A549 (cell line): ENCODE data around the gene VWA5B1. TPM values are rescaled to one million over a fixed set of nuclear protein-coding genes. Genes with fewer than 3 reads are reported as not detected.

Experiments
- ATAC-seq, 2 experiments: fragments of 200-7000 bp in 1 of 2; fragments of >200 bp in 1 of 2; cut with Nextera tagmentation in 1 of 2; cut with Tn5 transposase in 1 of 2; 3 replicates each; pipeline versions ENCODE4 v1.8.0 to v1.9.1; 2018 to 2020; ENCODE audit warnings: mild to moderate bottlenecking in 1 of 2, moderate library complexity in 1 of 2
- CTCF ChIA-PET: fragments of 300-600 bp; sonication (Branson Sonifier 250); formaldehyde crosslinking; extraction: SDS; loops from one replicate; lab custom pipeline; 2021; ENCODE audit warnings: antibody characterized with exemption, inconsistent platforms; lab: Yijun Ruan, JAX
- POLR2A ChIA-PET: fragments of 350-600 bp; formaldehyde crosslinking; extraction: SDS; loops from one replicate; lab custom pipeline; 2021; ENCODE audit warnings: antibody characterized with exemption, inconsistent platforms; lab: Yijun Ruan, JAX
- DNase-seq, 2 experiments: peaks; one replicate each; pipeline versions ENCODE4 v3.0.0 to v3.0.0-alpha.2; 2011 to 2016; ENCODE audit warnings: low read depth in 1 of 2, low spot score in 1 of 2
- FAIRE-seq: peaks from 2 replicates; lab custom pipeline; 2011; peaks lifted over from hg19 to GRCh38; lab: Jason Lieb, UNC
- H3K27ac ChIP-seq, 2 experiments: fragments of >200 bp; sonication (Bioruptor Twin); formaldehyde crosslinking; 3 replicates each; pipeline ENCODE4 v1.5.1; 2016 to 2017
- H3K4me1 ChIP-seq: fragments of >200 bp; sonication (Bioruptor Twin); formaldehyde crosslinking; 3 replicates; pipeline ENCODE4 v1.6.1; 2016
- H3K4me2 ChIP-seq: fragments of >200 bp; sonication (Bioruptor Twin); formaldehyde crosslinking; 3 replicates; pipeline ENCODE4 v1.6.1; 2016
- H3K4me3 ChIP-seq: fragments of >200 bp; sonication (Bioruptor Twin); formaldehyde crosslinking; 3 replicates; pipeline ENCODE4 v1.5.1; 2016
- H3K9me3 ChIP-seq: fragments of >200 bp; sonication (Bioruptor Twin); formaldehyde crosslinking; 3 replicates; pipeline ENCODE4 v1.6.1; 2016
- CEBPB ChIP-seq, 2 experiments: fragments of >200 bp in 1 of 2; sonication (Bioruptor Twin) in 1 of 2; formaldehyde crosslinking in 1 of 2; IDR thresholded peaks; 2 replicates each; pipeline ENCODE4 v1.6.1; 2012 to 2016
- EHMT2 ChIP-seq: fragments of 200-600 bp; sonication (generic); IDR thresholded peaks from 2 replicates; pipeline ENCODE4 v1.6.1; 2016; ENCODE audit warnings: antibody characterized with exemption, low read depth, mild to moderate bottlenecking, moderate library complexity
- ELK1 ChIP-seq: fragments of 150-350 bp; IDR thresholded peaks from 2 replicates; pipeline ENCODE4 v1.6.1; 2014; ENCODE audit warnings: low read depth, mild to moderate bottlenecking, low read length
- FOSL2 ChIP-seq, 2 experiments: fragments of 450-650 bp in 1 of 2; fragments of >200 bp in 1 of 2; sonication (Bioruptor Twin) in 1 of 2; formaldehyde crosslinking; IDR thresholded peaks; 2 replicates each; pipeline versions ENCODE4 v1.5.0 to v1.6.1; 2016 to 2020; ENCODE audit warnings: mild to moderate bottlenecking in 1 of 2, moderate library complexity in 1 of 2
- HDAC2 ChIP-seq: fragments of 200-600 bp; sonication (generic); IDR thresholded peaks from 2 replicates; pipeline ENCODE4 v1.6.1; 2016
- HEYL ChIP-seq: fragments of 250-450 bp; sonication (Bioruptor Pico); IDR thresholded peaks from 2 replicates; pipeline ENCODE4 v1.8.0; 2021; ENCODE audit warnings: mild to moderate bottlenecking, moderate library complexity
- HOXA7 ChIP-seq: fragments of 250-450 bp; sonication (Bioruptor Pico); IDR thresholded peaks from 2 replicates; pipeline ENCODE4 v1.5.0; 2020; ENCODE audit warnings: mild to moderate bottlenecking, moderate library complexity
- HOXB5 ChIP-seq: fragments of 250-450 bp; sonication (Bioruptor Pico); IDR thresholded peaks from 2 replicates; pipeline ENCODE4 v1.5.0; 2020; ENCODE audit warnings: mild to moderate bottlenecking, moderate library complexity
- JUNB ChIP-seq: fragments of >200 bp; sonication (Bioruptor Twin); formaldehyde crosslinking; IDR thresholded peaks from 2 replicates; pipeline ENCODE4 v1.6.1; 2016
- MAZ ChIP-seq: fragments of 150-350 bp; IDR thresholded peaks from 2 replicates; pipeline ENCODE4 v1.6.1; 2014; ENCODE audit warnings: antibody characterized with exemption, low read depth, low read length, borderline replicate concordance
- POLR2AphosphoS2 ChIP-seq: conservative IDR thresholded peaks from 2 replicates; pipeline ENCODE4 v1.6.1; 2012; ENCODE audit warnings: low read length, improper control_type of control experiment, inconsistent platforms
- RAD21 ChIP-seq, 2 experiments: fragments of >200 bp in 1 of 2; sonication (Bioruptor Twin) in 1 of 2; formaldehyde crosslinking in 1 of 2; IDR thresholded peaks in 1 of 2; conservative IDR thresholded peaks in 1 of 2; 2 replicates in 1 of 2; 3 replicates in 1 of 2; pipeline ENCODE4 v1.6.1; 2012 to 2018; ENCODE audit warnings: inconsistent platforms in 1 of 2
- RARB ChIP-seq: fragments of 250-450 bp; sonication (Bioruptor Pico); IDR thresholded peaks from 2 replicates; pipeline ENCODE4 v1.8.0; 2021; ENCODE audit warnings: mild to moderate bottlenecking, moderate library complexity
- SREBF2 ChIP-seq: fragments of 450-650 bp; IDR thresholded peaks from 2 replicates; pipeline ENCODE4 v1.6.1; 2014; ENCODE audit warnings: mild to moderate bottlenecking, moderate library complexity
- TFCP2L1 ChIP-seq: fragments of 250-450 bp; sonication (Bioruptor Pico); IDR thresholded peaks from 2 replicates; pipeline ENCODE4 v1.5.0; 2021; ENCODE audit warnings: mild to moderate bottlenecking
- TP53 ChIP-seq: fragments of 250-450 bp; sonication (Bioruptor Pico); IDR thresholded peaks from 2 replicates; pipeline ENCODE4 v1.5.0; 2021; ENCODE audit warnings: mild to moderate bottlenecking, moderate library complexity
- ZC3H11A ChIP-seq: fragments of 450-650 bp; IDR thresholded peaks from 2 replicates; pipeline ENCODE4 v1.6.1; 2014; ENCODE audit warnings: antibody characterized with exemption, mild to moderate bottlenecking
- ZFP36 ChIP-seq: fragments of 450-650 bp; IDR thresholded peaks from 2 replicates; pipeline ENCODE4 v1.6.1; 2014; ENCODE audit warnings: borderline replicate concordance; ENCODE audit not compliant: partially characterized antibody
- ZNF302 ChIP-seq: fragments of 250-450 bp; sonication (Bioruptor Pico); IDR thresholded peaks from 2 replicates; pipeline ENCODE4 v1.9.0; 2021; ENCODE audit warnings: inconsistent platforms, mild to moderate bottlenecking, moderate library complexity
- WGBS: methylation state at CpG from one replicate; pipeline ENCODE4 v1.1.6; 2017; ENCODE audit errors: missing lambda C conversion rate; 5-methylcytosine and 5-hydroxymethylcytosine counted together
- polyA plus RNA-seq, 4 experiments: library from polyadenylated mRNA; depleted of rRNA in 3 of 4; stranded (reverse); fragments of >200 nt; fragmentation: RNase III in 1 of 4; extraction: RNeasy Plus Mini Kit Qiagen cat#74134 plus additional on column Dnase treatment in 1 of 4; gene quantifications; 2 replicates in 3 of 4; 3 replicates in 1 of 4; pipeline ENCODE4 v1.2.3, GENCODE V29; 2011 to 2017
- TF ChIP-seq, protein P1 (sequence below): fragments of 250-450 bp; sonication (Bioruptor Pico); IDR thresholded peaks from 2 replicates; pipeline ENCODE4 v1.5.0; 2020; ENCODE audit warnings: low read depth, mild to moderate bottlenecking, moderate library complexity
- TF ChIP-seq, protein P2 (sequence below): IDR thresholded peaks from 2 replicates; pipeline ENCODE4 v1.6.1; 2012
- TF ChIP-seq, protein P3 (sequence below): IDR thresholded peaks from 2 replicates; pipeline ENCODE4 v1.6.1; 2012; ENCODE audit warnings: low read depth, borderline replicate concordance
- TF ChIP-seq, protein P4 (sequence below): fragments of 450-650 bp; IDR thresholded peaks from 2 replicates; pipeline ENCODE4 v1.6.1; 2014; ENCODE audit warnings: antibody characterized with exemption

Gene VWA5B1
- polyA plus RNA-seq, 2 of the 4 experiments (the other 2 are of a cell fraction) = not detected

DNA sequence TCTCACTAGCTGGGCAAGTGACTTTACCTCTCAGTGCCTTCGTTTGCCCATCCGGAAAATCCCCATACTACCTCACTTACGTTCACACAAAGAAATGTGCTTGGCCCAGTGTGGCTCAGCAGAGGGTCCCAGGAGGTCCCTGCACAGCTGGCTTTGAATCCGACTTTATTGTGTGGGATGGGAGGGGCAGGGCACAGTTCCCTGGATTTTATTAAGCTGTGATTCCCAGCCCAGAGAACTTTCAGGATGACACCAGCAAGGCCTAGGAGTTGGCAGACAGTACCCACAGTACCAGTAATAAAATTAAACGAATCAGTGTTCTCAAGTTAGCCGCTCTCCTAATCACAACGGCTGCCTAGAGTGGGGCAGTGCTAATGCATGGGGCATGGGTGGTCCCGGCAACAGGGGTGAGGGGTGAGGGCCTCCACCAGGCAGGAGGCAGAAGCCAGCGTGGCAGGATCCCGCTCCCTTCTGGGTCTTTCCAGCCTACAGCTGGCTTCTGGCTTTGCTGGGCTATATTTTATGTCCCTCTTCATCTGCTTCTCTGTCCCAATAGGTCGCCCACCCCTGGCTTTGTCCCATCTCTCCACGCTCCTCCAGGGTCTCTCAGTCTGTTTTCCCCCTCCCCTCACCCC lies 74.9 kb downstream of the VWA5B1 start:
- DNase-seq (no peak), FAIRE-seq (no peak), ATAC-seq (no peak)
- 61% methylated on average over 10 of the region's 12 CpGs for WGBS
- Histone ChIP-seq H3K4me3 (no peak overlapping the region), H3K9me3 (no peaks in the 10 kb centered on the region), H3K4me2 (no peak overlapping the region), H3K27ac (no peak overlapping the region), H3K4me1 (0 out of 3 replicates have a peak, but pooled peaks cover 3% of the 10 kb centered on the region)
- no peak for TF ChIP-seq RAD21 (conservative IDR thresholded peaks at IDR 0.05 in 1 of 2, IDR thresholded peaks at IDR 0.05 in 1 of 2)
- no peak for TF ChIP-seq EHMT2
- TF ChIP-seq HDAC2 = no peak
- ChIA-PET POLR2A (no interaction called here), CTCF (interaction anchor here (1.4 to 2.6 kb wide), 3 partner anchors 12 to 153 kb away, joined by 4 to 13 read pairs (median 11); no protein-coding TSS in a partner anchor)

DNA sequence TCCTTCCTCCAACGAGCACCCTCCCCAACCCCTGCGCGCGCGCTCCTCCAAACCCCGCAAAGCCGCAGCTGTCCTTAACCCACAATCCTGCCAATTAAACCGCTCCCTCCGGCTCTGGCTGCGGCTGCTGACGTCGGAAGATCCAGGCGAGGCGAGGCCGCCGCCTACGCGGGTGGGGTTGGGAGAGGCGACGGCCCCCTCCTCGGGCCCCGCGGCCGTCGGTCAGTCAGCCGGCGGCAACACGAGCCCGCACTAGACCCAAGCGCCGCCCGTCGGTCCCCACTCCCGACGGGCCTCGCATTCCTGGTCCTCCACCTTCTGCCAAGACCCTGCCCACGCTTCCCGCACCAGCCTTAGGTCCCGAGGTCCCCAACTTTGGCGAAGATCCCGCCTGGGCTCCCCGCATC lies 75.4 kb downstream of the VWA5B1 start:
- 78% methylated on average over 6 of the region's 42 CpGs for WGBS
- TF ChIP-seq, protein P1, sequence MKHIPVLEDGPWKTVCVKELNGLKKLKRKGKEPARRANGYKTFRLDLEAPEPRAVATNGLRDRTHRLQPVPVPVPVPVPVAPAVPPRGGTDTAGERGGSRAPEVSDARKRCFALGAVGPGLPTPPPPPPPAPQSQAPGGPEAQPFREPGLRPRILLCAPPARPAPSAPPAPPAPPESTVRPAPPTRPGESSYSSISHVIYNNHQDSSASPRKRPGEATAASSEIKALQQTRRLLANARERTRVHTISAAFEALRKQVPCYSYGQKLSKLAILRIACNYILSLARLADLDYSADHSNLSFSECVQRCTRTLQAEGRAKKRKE = no peak
- TF ChIP-seq FOSL2 (IDR thresholded peaks at IDR 0.05) = no peak
- TF ChIP-seq FOSL2 (CRISPR knock-in tag; IDR thresholded peaks at IDR 0.05) = no peak
- no peak for ATAC-seq
- H3K4me1 ChIP-seq = 0 out of 3 replicates have a peak, but pooled peaks cover 3% of the 10 kb centered on the region
- ChIA-PET CTCF (interaction anchor here (1.4 to 2.4 kb wide), 2 partner anchors 11 to 64 kb away, joined by 4 to 11 read pairs; no protein-coding TSS in a partner anchor), POLR2A (no interaction called here)
- DNase-seq = no peak
- H3K9me3 ChIP-seq = no peaks in the 10 kb centered on the region
- FAIRE-seq = no peak
- H3K27ac ChIP-seq = no peak overlapping the region
- no peak overlapping the region for H3K4me3 ChIP-seq
- H3K4me2 ChIP-seq = no peak overlapping the region

DNA sequence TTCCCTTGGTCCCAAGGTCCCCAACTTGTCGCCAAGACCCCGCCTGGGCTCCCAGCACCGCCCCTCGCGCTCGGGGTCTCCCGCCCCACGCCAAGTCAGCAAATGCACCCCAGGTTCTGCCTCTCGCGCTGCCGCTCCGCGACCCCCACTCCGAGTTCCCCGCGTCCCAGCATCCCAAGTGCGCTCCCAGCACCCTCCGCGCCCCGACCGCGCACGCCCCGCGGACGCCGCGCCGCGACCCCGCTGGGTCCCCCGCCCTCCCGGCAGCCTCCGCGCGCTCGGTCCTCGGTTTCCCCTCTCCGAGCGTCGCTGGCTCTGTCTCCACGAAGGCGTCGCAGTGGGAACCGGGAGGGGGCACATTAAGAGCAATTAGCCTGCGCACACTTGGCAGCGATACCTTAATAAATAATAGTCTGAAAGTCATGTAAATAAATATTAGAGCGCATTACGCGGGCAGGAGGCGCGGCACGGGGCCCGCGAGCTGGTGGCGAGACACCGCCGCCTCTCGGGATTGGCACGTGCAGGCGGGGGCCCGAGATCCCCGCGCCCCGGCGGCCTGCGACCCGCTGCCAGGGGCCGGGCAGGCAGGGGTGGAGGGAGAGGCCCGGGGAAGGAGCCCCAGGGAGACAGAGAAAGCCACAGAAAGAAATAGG lies 75.9 kb downstream of the VWA5B1 start:
- FAIRE-seq = no peak
- DNase-seq = no peak
- peak overlapping the region in 1 of 2 experiments; percentile 73; a peak in 3 of 6 replicates for H3K27ac ChIP-seq
- ATAC-seq = peak; percentile 36 to 61; a peak in 4 of 6 replicates
- H3K4me3 ChIP-seq = no peak overlapping the region
- POLR2A ChIA-PET = no interaction called here
- WGBS = 86% methylated on average over 40 of the region's 70 CpGs
- TF ChIP-seq HEYL (CRISPR knock-in tag) = no peak
- no peak for TF ChIP-seq CEBPB (IDR thresholded peaks at IDR 0.05)
- no peak for TF ChIP-seq ZC3H11A
- no peak for TF ChIP-seq HOXB5 (CRISPR knock-in tag)
- H3K4me2 ChIP-seq = peak overlapping the region; percentile 55
- CTCF ChIA-PET = interaction anchor here (1.7 to 2.2 kb wide), 2 partner anchors 133 to 198 kb away, joined by 3 to 6 read pairs; no protein-coding TSS in a partner anchor
- no peaks in the 10 kb centered on the region for H3K9me3 ChIP-seq
- 0 out of 3 replicates have a peak, but pooled peaks cover 3% of the 10 kb centered on the region for H3K4me1 ChIP-seq

- WGBS = 6% methylated on average over 11 of the region's 11 CpGs
- Histone ChIP-seq H3K9me3 (no peaks in the 10 kb centered on the region), H3K4me2 (peak overlapping the region; percentile 55), H3K27ac (peak overlapping the region in 1 of 2 experiments; percentile 73; a peak in 3 of 6 replicates), H3K4me1 (0 out of 3 replicates have a peak, but pooled peaks cover 3% of the 10 kb centered on the region), H3K4me3 (no peak overlapping the region)
- DNase-seq = peak; percentile 46 to 76
- ATAC-seq = peak; percentile 90 to 99
- no peak for FAIRE-seq
- CTCF ChIA-PET = interaction anchor here (0.5 to 2.2 kb wide), 6 partner anchors 22 to 199 kb away, joined by 3 to 6 read pairs (median 3); no protein-coding TSS in a partner anchor
- POLR2A ChIA-PET = no interaction called here
- TF ChIP-seq JUNB (no peak), ELK1 (no peak), SREBF2 (no peak), HOXA7 (CRISPR knock-in tag) (no peak), HOXB5 (CRISPR knock-in tag) (no peak), RARB (CRISPR knock-in tag) (no peak), POLR2AphosphoS2 (no peak), ZNF302 (no peak), ZFP36 (no peak), TFCP2L1 (CRISPR knock-in tag) (no peak), TP53 (CRISPR knock-in tag) (no peak), EHMT2 (no peak), MAZ (no peak)
- TF ChIP-seq, protein P2, sequence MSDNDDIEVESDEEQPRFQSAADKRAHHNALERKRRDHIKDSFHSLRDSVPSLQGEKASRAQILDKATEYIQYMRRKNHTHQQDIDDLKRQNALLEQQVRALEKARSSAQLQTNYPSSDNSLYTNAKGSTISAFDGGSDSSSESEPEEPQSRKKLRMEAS = peak; percentile 73
- TF ChIP-seq, protein P1 = no peak
- TF ChIP-seq, protein P3, sequence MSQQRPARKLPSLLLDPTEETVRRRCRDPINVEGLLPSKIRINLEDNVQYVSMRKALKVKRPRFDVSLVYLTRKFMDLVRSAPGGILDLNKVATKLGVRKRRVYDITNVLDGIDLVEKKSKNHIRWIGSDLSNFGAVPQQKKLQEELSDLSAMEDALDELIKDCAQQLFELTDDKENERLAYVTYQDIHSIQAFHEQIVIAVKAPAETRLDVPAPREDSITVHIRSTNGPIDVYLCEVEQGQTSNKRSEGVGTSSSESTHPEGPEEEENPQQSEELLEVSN = peak; percentile 58; the same call in 1 of the 2 replicates
- TF ChIP-seq, protein P4, sequence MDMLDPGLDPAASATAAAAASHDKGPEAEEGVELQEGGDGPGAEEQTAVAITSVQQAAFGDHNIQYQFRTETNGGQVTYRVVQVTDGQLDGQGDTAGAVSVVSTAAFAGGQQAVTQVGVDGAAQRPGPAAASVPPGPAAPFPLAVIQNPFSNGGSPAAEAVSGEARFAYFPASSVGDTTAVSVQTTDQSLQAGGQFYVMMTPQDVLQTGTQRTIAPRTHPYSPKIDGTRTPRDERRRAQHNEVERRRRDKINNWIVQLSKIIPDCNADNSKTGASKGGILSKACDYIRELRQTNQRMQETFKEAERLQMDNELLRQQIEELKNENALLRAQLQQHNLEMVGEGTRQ = no peak
These were observed 76.5 kb downstream of the VWA5B1 start for GRCh38 chr1:20367116-20367585.
